ENCODE data around the gene NEURL3.
"Not testable (repeated sequence)": the region's sequence is repeated elsewhere in the genome, so short reads cannot be mapped to it uniquely, and the experiment has no call there.

NEURL3 gene, protein sequence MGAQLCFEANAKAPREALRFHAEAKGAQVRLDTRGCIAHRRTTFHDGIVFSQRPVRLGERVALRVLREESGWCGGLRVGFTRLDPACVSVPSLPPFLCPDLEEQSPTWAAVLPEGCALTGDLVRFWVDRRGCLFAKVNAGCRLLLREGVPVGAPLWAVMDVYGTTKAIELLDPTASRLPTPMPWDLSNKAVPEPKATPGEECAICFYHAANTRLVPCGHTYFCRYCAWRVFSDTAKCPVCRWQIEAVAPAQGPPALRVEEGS

DNA sequence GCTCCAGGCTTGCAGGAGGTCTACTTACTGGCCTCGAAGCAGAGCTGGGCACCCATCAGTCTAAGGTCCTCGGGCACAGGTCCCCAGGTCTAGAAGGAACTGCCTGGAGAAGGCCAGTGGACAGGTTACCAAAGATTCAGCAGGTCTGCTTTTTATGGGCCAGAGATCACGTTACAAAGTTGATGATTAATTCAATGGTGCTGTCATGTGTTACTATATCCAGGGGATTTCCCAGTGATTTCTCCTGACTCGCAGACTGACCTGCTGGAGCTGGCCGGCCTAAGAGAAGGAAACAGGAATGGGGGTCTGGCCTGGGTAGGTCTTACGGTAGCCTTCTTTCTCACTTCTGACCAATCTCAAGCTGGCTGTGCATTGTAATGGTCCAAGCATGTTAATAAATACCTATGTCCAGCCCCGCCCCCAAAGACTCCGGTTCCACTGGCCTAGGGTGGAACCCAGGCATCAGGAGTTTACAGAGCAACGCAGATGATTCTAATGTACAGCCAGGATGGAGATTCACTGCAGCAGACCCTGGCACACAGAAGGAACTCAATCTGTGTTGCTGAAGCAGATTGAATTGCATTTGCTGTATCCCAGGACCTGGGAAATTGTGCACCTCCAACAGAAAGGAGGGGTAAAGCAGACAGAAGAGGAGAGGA is at the start of gene NEURL3:
NEURL3 (minus strand) TSS at position 127 of the 659 bp plus-strand sequence; CDS start at position 56, 71 bp downstream.
- DNase-seq = no peak

- peak; percentile 32 for DNase-seq
These were observed 49.4 kb upstream of the NEURL3 start for GRCh38 chr2:96554293-96555145.

DNA sequence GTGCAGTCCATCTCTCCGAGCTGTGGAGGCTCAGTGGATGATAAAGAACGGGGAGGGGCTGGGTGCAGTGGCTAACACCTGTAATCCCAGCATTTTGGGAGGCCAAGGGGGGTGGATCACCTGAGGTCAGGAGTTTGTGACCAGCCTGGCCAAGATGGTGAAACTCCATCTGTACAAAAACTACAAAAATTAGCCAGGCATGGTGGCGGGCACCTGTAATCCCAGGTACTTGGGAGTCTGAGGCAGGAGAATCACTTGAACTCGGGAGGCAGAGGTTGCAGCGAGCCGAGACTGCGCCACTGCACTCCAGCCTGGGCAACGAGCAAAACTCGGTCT is 48.8 kb upstream of the NEURL3 start:
- not testable (repeated sequence) for DNase-seq

- DNase-seq = no peak
These were observed 48.2 kb upstream of the NEURL3 start for GRCh38 chr2:96553176-96553956.

DNA sequence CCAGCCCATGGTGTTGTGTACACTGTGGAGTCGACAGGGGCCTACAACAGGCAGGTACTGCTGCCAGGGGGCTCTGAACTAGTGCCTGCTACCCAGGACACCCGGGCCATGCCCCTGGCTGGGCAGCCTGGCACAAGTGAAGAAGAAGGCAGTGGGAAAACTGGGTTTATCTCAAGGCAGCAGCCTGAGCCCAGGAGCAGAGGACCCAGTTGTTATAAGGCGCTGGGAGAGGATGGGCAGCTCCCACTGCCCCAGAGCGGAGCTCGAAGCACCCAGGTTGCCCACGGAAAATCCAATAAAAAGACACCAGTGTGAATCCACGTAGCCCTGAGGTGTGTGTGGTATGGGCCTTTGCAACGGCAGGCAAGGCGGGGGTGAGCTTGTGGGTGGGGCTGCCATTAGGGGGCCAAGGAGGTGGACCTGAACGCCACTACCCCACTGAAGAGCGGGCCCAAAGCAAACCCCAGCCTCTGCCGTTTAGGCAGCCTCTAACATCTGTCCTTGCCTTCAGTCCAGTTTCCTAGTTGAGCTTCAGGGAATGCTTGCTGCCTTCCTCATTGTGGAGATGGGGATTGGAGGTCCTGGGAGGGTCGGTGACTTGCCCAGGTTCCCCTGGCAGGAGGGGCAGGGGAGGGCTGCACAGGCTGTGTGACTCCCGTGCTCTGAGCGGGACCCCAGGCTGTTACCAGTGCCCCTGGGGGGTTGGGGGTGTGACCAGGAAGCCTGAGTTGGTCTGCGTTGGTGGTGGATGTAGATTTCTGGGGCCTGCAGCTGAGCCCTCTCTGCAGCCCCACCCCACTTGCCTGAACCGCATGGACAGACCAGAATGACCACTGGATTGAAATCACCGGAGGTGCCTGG is 47.4 kb upstream of the NEURL3 start:
- no peak for DNase-seq

DNA sequence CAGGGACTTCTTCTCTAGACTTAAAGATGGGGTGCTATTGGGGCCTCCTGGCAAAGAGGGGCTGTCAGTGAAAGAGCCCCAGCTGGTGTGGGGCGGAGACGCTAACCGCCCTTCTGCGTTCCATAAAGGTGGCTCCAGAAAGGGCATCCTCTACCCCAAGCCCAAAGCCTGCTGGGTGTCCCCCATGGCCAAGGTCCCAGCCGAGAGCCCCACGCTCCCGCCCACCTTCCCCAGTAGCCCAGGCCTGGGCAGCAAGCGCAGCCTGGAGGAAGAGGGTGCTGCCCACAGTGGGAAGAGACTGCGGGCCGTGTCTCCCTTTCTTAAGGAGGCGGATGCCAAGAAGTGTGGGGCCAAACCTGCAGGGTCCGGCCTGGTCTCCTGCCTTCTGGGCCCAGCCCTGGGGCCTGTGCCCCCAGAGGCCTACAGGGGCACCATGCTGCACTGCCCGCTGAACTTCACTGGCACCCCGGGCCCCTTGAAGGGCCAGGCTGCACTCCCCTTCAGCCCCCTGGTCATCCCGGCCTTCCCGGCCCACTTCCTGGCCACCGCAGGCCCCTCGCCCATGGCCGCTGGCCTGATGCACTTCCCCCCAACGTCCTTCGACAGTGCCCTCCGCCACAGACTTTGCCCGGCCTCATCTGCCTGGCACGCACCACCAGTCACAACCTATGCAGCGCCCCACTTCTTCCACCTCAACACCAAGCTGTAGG is 46.6 kb upstream of the NEURL3 start:
- no peak for DNase-seq

DNA sequence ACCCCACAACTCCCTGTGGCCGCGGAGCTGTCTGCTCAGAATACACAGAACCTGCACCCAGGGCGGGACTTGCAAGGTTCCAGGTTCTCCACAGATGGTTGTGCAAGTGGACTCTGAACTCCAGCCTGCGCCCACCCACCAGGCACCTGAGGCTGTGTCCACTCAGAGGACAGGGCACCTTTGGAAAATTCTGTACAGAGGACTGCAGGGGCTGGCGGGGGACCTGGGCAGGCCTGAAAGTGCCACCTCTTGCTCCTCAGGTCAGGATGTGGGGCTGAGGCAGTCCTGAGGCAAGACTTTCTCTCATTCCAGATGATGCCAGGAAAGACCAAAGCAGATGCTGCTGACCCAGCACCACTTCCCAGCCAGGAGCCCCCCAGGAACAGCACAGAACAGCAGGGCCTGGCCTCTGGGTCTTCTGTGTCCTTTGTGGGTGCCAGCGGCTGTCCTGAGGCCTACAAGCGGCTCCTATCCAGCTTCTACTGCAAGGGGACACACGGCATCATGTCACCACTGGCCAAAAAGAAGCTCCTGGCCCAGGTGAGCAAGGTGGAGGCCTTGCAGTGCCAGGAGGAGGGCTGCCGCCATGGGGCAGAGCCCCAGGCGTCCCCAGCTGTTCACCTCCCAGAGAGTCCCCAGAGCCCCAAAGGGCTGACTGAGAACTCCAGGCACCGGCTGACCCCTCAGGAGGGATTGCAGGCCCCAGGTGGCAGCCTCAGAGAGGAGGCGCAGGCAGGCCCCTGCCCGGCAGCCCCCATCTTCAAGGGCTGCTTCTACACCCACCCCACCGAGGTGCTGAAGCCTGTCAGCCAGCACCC is 45.8 kb upstream of the NEURL3 start:
- DNase-seq = no peak

GRCh38 chr2:96549967-96550786 is 45.0 kb upstream of the NEURL3 start:
- DNase-seq = no peak

DNA sequence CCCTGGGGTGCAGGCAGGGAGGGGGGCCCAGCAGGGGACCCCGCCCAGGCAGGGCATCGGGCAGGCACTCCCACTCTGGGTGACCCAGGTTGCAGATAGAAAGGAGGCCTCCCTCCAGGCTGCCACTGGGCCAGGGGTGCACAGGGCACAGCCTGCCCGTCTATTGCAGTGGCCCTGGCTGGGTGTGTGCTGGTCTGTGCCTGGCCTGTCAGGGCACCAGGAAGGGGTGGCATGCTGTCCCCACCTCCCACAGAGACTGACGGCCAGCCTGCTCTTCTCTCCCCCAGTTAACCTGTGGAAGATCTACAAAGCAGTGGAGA is 44.3 kb upstream of the NEURL3 start:
- DNase-seq = no peak

DNA sequence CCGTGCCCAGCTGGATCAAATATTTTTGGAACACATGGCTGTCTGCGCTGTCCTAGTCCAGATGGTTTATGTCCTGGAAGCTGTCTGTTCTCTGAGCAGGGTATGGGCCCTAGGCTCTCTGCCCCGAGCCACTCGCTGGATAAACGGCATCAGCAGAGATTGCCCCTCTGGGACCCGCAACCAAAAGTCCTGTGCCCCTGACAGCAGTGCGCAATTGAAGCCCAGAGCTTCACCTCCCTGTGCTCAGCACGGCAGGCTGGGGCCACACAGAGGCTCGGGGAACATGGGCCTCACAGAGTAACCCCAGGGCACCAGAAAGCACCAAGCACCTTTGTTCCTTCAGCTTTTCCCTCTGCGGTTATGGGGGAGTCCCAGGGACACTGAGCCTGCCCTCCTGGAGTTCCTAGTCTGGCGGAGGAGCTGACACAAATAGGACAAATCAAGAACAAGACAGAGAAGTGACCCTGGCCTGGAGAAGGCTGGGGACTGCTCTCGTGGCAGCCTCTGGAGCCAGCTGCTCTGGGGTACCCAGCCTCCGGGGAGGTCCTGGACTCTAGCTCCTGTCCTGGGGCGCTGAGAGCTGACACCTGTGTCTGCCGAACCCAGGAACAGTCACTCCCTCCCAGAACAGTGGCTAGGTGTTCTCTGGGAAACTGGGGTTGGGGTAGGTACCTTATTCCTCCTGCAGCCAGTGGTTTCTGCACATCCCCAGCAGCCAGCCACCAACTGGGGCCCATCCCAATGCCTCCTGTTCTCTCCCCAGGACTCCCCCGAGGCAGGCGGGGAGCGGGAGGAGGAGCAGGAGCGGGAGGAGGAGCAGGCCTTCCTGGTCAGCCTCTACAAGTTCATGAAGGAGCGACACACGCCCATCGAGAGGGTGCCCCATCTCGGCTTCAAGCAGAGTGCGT is 43.7 kb upstream of the NEURL3 start:
- DNase-seq = no peak

GRCh38 chr2:96547731-96548171 is 42.6 kb upstream of the NEURL3 start:
- DNase-seq = no peak

- no peak for DNase-seq
These were observed 42.1 kb upstream of the NEURL3 start for GRCh38 chr2:96547203-96547641.

DNA sequence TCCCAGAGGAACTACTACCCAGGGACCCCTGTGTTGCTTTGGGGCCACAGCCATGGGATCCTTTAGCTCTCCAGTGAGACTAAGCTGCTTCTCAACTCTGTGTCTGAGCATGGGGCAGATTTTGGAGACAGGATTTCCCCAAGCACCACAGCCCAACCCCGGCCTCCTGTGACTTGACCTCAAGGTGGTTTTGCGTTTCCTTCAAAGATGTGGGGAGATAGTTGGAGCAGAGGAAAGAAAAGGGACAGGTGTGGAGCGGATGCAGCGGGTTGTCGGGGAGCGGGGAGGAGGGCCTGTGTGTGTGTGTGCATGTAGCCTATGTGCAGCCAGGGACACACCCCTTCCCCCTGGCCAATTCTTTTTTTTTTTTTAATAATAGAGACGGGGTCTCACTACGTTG is 41.6 kb upstream of the NEURL3 start:
- no peak for DNase-seq

DNA sequence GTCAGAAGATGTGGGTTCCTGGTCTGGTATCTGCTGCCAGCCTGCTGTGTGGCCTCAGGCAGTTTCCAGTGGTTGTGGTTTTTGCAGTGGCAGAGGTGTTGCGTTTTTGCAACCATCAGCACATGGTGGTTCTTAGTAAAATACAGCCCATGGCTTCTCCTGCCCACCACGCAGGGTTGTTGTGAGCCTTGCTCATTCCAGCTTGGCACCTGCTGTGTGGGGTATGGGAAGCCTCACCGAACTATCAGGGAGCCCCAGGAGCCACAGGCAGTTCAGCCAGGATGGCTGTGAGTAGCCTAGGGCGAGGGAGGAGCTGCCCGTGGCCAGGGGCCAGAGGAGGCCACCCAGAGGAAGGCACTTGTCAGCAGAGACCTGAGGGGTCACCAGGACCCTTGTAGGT is 41.2 kb upstream of the NEURL3 start:
- peak; percentile 26 for DNase-seq

DNA sequence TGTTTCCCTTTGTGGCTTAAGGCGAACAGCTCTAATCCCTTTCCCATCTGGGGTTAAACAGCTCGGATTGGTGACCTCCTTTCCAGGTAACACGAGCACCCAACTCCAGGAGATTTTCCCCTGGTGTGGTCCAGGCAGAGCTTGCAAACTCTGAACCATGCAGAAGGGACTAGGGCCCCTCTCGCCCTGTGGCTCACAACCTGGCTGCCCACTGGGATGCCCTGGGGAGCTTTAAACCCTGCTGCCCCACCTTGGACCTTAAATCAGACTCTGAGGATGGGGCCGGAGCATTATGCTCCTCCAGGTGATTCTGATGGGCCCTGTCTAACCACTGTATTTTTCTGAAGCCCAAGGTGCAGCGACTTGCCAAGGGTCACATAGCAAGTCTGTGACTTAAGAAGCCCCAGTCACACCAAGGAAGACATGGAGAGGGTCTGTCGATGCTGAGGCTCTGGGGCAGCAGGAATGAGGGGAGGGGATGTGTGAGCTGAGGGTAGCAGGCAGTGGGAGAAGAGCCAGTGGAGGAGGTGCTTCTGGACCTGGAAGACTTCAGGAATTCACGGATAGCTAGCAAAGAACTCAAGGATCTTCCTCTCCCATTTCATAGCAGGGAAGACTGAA is 37.3 kb upstream of the NEURL3 start:
- no peak for DNase-seq

DNA sequence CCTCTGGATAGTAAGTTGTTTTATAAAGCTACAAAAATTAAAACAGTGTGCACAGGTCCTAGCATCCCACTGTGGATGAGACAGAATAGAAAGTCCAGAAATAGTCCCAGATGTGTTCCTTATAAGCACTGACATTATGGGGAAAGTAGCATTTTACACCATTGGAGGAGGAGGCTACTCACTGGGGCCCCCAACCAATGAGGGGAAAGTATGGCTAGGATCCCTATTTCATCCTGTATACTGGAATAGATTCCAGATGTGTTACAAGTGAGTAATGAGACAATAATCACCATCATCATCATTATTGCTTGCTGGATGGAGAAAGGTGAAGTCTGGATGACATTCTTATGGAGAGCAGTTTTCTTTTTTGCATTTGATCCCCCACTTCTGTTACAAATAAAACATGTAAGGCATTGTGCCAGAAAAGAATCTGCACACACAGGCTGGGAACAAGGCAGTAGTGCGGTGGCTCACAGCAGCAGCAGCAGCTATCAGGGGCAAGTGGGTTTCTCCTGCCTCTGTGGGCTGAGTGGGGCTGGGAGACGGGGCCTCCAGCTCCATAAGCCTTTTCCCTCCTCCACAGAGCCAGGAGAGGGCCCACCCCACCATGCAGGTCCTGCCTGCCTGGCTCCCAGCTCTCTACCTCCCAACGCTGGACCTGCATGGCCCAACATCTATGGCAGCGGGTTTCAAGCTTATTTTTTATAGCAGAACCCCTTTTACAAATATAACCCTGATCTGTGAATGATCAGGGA is 36.4 kb upstream of the NEURL3 start:
- no peak for DNase-seq

DNA sequence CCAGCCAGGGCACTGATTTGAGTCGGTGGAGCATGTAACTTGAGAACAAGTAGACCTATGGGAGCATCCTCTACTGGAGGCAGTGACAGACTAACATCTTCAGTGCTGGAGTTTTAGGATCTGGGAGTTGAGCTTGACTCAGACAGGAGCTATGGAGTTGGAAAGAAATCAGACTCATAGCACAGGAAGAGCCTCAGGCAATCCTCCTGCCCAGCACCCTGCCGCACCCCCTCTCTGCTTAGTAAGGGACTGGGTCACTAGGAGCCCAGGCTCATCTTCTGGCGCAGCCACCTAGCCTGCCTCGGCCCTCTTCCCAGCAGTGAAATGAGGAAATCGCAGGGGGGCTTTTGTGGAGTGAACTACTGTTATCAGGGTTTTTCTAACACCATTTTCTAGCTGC is 35.0 kb upstream of the NEURL3 start:
- no peak for DNase-seq

Measured in NK-92 treated with Interleukin-12 subunit alpha and Interleukin-12 subunit beta, amount 100 ng/mL, for 24 hours (cell line).